GM21737 (cell line): Measurements from ENCODE around the gene ADRA1B.

ENCODE experiments used
- ATAC-seq: cut with Tn5 transposase; IDR thresholded peaks from one replicate; pipeline ENCODE4 v1.9.1; 2021; ENCODE audit warnings: mild to moderate bottlenecking, moderate library complexity; ENCODE audit not compliant: unreplicated experiment

ADRA1B gene

DNA sequence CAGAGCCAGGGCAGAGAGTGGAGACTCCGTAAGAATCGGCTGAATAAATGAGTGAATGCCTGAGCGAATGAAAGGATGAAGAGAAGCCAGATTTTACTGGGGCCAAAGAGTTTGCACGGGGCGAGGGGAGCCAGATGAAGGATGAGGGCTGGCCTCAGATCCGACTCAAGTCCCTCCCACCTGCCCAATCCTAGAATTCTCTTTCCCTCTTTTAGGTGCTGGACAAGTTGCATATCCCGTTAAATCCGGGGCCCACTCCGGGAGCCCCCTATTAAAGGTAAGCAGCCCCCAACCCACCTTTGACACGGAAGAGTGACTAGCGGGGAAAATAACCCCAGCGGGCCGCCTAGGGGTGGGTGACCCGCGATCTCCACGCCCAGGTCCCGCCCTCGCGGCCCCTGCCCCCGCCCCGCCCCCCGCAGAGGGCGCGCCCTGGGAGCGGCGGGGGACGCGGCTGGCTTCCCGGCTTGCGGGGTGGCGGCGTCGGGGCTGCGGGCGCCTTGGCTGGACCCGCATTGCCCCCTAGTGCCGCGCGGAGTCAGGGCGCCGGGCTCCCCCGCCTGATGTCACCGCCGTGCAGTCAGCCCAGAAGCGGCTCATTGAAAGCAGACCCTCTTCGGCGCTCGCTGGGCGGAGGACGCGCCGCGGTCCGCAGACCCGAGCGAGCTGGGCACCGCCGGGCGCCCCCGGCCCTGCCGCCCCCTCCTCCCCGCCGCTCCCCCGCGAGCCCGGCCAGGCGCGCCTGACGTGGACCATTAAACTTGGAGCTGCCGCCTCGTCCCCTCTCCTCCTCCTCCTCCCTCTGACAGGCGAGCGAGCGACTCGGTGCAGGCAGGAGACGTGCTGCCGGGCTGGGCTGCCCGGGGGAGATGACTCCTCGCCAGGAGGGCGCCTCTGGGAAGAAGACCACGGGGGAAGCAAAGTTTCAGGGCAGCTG lies at the start of gene ADRA1B:
Gene ADRA1B (plus strand): TSS at position 579 of the 937 bp plus-strand sequence. CDS start 424 bp downstream, outside the sequence.
- no peak for ATAC-seq

- ATAC-seq: no peak
Observed at GRCh38 chr5:159873680-159874079, 42.6 kb upstream of the ADRA1B start.

DNA sequence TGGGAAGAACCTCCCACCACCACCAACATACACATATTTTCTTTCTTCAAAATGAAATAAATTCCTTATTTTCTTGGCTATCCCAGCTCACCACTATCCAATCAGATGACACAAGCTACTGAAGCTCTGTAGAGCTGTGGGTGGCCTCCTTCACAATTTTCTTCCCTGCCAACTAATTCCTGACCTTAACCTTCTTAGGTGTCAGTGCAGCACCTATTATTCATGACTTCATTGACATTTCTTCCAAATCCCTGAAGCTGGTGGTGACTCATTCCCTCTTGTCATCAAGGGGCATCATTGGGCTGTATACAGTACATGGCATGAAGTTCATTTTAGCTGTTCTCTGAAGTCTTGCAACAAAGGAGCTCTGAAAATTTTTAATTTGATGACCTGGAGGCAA lies 42.0 kb upstream of the ADRA1B start:
- no peak for ATAC-seq

DNA sequence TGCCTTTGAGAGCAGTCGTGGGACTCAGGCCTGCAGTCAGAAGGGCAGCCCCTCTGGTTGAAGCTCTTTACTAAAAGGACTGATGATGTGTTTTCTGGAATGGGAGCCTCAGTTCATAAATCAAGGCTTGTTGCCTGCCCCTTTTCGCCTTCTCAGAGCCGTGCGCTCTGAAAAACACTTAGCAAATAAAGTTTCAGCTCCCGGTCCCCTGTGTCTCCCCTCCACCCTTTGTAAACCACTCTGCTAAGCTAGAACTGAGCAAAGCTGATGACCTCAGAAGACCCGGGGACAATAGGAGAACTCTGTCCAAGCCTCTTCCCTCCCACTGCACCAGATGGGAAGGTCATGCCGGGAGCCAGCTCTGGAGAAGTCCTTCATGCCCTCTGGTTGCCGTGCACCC lies 39.3 kb upstream of the ADRA1B start:
- ATAC-seq: no peak

GRCh38 chr5:159877894-159878448 lies 38.3 kb upstream of the ADRA1B start:
- no peak for ATAC-seq

- ATAC-seq: no peak
Observed at GRCh38 chr5:159878988-159879471, 37.3 kb upstream of the ADRA1B start.

GRCh38 chr5:159880676-159881075 lies 35.6 kb upstream of the ADRA1B start:
- no peak for ATAC-seq

GRCh38 chr5:159881967-159882366 lies 34.3 kb upstream of the ADRA1B start:
- ATAC-seq: no peak

- ATAC-seq: no peak
Observed at GRCh38 chr5:159883522-159883950, 32.7 kb upstream of the ADRA1B start.

DNA sequence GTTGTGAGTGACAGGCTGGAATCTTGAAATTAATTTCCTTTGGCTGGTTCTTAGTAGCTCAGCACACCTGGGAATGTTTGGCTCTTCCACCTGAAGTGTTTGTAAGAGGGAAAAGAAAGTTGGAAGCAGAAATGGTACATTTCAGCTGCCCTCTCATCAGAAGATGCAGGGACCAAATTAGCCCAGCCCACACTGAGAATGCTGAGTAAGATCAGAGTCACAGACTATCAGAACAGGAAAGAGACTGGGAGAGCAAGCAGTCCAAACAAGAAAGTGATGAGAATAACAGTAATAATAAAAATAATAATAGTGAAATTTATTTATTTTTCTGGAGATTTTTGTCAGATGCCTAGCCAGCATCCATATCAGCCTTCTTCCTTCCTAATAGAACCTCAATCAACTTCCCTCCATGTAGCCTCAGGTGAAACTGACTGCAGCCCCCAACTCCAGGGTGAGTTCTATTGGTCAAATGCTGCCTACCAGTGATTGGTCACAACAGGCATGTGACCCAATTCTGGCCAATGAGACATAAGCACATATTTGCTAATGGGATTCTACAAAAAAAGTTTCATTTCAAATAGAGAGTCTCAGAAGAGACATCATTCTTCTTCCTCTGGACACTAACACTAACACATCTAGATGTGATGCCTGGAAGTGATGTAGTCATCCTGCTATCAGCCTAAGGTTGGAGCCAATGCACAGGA lies 31.2 kb upstream of the ADRA1B start:
- no peak for ATAC-seq

DNA sequence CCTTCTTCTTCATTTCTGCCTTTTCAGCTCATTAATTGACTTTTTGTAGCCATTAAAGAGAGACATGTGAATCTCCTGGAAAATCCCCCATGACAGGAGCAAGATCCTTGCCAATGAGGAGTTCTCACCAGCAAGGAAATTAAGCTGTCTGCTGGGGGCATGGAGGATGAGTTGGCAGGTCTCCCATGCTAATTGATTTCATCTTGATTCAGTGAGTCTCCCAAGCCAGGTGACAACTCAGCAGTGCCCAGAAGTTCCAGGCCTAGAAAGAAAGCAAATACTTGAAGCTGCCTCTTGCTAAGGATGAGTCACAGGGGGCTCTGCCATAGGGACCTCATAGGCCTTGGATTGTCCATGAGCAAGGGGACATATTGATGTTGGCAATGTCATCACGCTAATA lies 30.0 kb upstream of the ADRA1B start:
- no peak for ATAC-seq

- no peak for ATAC-seq
Observed at GRCh38 chr5:159887050-159887449, 29.2 kb upstream of the ADRA1B start.

DNA sequence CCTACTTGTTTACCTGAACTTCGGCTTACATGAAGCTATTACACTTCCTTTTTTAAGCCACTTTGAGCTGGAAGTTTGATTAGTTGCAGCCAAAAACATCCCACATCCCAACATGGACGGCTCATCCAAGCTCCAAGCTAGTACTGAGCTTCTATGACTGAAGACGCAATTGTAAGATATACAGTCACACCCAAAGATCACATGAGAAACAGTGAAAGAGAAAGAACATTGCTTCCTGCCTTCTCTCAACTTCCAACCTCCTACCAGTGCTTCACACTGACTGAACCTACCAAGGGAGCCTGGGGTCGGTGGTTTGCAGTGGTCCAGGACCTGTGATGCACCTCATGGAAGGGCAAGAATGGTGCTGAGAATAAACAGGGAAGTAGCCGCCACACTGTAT lies 27.4 kb upstream of the ADRA1B start:
- no peak for ATAC-seq

DNA sequence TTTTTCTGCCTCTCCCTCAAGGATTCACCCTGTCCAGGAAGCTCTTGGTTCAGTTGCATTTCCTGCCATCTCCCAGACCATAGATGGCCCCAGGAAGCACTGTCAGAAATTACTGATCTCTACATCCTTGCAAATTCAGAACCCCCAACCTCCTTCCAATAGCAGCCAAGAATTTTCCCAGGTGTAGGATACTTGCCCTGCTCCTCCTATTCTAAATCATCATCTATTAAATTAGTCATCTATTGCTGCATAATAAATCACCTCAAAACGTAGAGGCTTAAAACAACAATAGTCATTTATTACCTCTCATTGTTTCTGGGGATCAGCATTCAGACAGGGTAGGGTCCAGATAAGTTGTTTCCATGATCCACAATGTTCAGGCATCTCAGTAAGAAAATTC lies 26.1 kb upstream of the ADRA1B start:
- ATAC-seq: no peak

GRCh38 chr5:159891371-159891770 lies 24.9 kb upstream of the ADRA1B start:
- ATAC-seq: no peak

GRCh38 chr5:159893040-159893695 lies 23.1 kb upstream of the ADRA1B start:
- no peak for ATAC-seq

DNA sequence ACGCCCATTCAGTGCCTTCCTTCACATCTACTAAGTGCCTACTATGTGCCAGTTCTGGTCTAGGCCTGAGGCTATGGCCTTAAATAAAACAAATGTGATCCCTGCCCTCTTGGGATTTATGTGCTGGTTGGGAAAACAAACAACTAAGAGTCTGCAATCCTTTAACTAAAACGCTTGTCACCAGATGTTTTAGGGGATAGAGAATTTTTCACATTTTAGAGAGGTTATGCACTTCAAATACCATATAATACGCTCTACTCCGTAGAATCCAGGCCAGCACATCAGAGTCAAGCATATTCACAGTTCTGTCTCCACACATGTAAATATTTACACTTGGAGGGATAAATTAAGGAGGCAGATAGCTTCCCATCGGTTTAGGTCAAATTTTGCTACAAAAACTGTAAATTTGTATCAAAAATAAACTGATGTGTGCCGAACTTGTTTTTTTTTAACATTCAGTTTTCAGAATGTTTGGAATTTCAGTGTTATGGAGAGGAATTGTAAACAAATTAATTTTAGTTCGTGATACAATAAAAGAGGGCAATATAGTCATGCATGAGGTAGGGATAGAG lies 22.0 kb upstream of the ADRA1B start:
- no peak for ATAC-seq

GRCh38 chr5:159897786-159898393 lies 18.4 kb upstream of the ADRA1B start:
- ATAC-seq: no peak

DNA sequence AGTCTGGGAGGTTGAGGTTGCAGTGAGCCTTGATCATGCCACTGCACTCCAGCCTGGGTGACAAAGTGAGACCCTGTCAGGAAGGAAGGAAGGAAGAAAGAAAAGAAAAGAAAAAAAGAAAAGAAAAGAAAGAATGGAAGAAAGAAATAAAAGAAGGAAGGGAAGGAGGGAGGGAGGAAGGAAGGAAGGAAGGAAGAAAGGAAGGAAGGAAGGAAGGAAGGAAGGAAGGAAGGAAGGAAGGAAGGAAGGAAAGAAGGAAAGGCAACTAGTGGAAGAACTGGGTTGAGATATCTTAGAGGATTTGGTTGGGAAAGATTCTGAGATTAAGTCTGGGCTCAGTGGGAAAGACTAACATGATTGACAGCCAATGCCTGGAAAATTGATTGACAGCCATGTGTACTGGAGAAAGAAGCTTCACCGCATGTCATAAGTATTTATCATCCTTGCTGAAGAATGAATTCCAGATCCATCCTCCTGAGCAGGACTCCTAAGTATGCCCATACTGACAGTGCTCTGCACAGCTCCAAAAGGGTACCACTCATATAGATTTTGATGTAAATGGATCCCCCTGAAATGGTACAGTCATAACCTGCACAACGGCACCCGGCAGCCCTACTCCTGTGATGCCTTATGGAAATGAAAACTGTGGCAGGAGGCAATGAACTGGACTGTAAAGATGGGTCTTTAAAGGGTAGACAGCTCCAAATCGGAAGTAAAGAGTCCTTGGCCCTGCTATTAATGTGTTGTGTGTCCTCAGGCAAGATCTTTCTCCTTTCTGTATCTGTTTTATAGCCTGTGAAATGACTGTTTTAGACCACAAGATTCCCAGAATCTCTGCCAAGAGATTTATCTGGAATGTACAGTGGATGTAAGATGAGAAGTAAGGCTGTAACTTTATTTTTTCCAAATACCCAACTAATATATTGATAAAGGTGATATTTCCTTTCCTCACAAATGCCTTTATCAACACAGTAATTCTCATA lies 16.9 kb upstream of the ADRA1B start:
- no peak for ATAC-seq
